SK-N-SH (cell line): ENCODE data around the gene EDEM3. TPM values are rescaled to one million over a fixed set of nuclear protein-coding genes. Genes with fewer than 3 reads are reported as not detected.

ENCODE experiments used
- CTCF ChIA-PET: fragments of 300-600, 350-600 bp; formaldehyde crosslinking; extraction: SDS; loops from one replicate; lab custom pipeline; 2021; lab: Yijun Ruan, JAX
- POLR2A ChIA-PET: fragments of 350-600 bp; sonication (Branson Sonifier 250); formaldehyde crosslinking; extraction: SDS; loops from one replicate; lab custom pipeline; 2020; ENCODE audit warnings: antibody characterized with exemption, inconsistent platforms; lab: Yijun Ruan, JAX
- DNase-seq: peaks from one replicate; pipeline ENCODE4 v3.0.0; 2012
- H2AFZ ChIP-seq: fragments of 200-600 bp; sonication (generic); 2 replicates; pipeline ENCODE4 v1.8.1; 2016; ENCODE audit warnings: antibody characterized with exemption, mild to moderate bottlenecking, low read depth
- H3F3A ChIP-seq: fragments of 200-600 bp; sonication (generic); replicated peaks from 2 replicates; pipeline ENCODE3; 2016; ENCODE audit warnings: antibody characterized with exemption, mild to moderate bottlenecking; ENCODE audit not compliant: insufficient read depth
- H3K27ac ChIP-seq, 2 experiments: fragments of 200-500 bp in 1 of 2; fragments of 200-600 bp in 1 of 2; sonication (Bioruptor generic) in 1 of 2; sonication (generic), shearing (Covaris generic) in 1 of 2; 2 replicates each; pipeline versions ENCODE4 v1.5.1 to v1.6.1; 2014 to 2016; ENCODE audit warnings: low read depth in 2 of 2, inconsistent platforms in 1 of 2, low read length in 1 of 2, mild to moderate bottlenecking in 1 of 2, mixed read lengths in 1 of 2
- H3K27me3 ChIP-seq: fragments of 200-600 bp; sonication (generic), shearing (Covaris generic); 2 replicates; pipeline ENCODE4 v1.6.1; 2016; ENCODE audit warnings: mixed run types; ENCODE audit not compliant: insufficient read depth
- H3K36me3 ChIP-seq, 2 experiments: fragments of 200-500 bp in 1 of 2; fragments of 200-600 bp in 1 of 2; sonication (Bioruptor generic) in 1 of 2; sonication (generic) in 1 of 2; replicated peaks in 1 of 2; 2 replicates each; pipeline versions ENCODE3 to v1.5.1; 2014 to 2016; ENCODE audit warnings: low read length in 1 of 2, mild to moderate bottlenecking in 1 of 2; ENCODE audit not compliant: insufficient read depth in 2 of 2, control insufficient read depth in 1 of 2
- H3K4me1 ChIP-seq, 2 experiments: fragments of 200-500 bp in 1 of 2; fragments of 200-600 bp in 1 of 2; sonication (Bioruptor generic) in 1 of 2; sonication (generic), shearing (Covaris generic) in 1 of 2; 2 replicates each; pipeline versions ENCODE4 v1.5.1 to v1.6.1; 2014 to 2016; ENCODE audit warnings: low read depth in 1 of 2, low read length in 1 of 2, mixed run types in 1 of 2; ENCODE audit not compliant: insufficient read depth in 2 of 2, control insufficient read depth in 1 of 2
- H3K4me2 ChIP-seq: fragments of 200-600 bp; sonication (generic), shearing (Covaris generic); 2 replicates; pipeline ENCODE4 v1.6.1; 2017; ENCODE audit warnings: mixed run types
- H3K4me3 ChIP-seq, 2 experiments: fragments of 200-500 bp in 1 of 2; fragments of 200-600 bp in 1 of 2; sonication (Bioruptor generic) in 1 of 2; sonication (generic), shearing (Covaris generic) in 1 of 2; 2 replicates each; pipeline versions ENCODE4 v1.5.1 to v1.8.1; 2014 to 2016; ENCODE audit warnings: low read depth in 2 of 2, inconsistent platforms in 1 of 2, low read length in 1 of 2, mild to moderate bottlenecking in 1 of 2, mixed read lengths in 1 of 2, moderate library complexity in 1 of 2
- H3K79me2 ChIP-seq: fragments of 200-600 bp; sonication (generic); 2 replicates; pipeline ENCODE4 v1.8.1; 2017; ENCODE audit warnings: mild to moderate bottlenecking; ENCODE audit not compliant: insufficient read depth
- H3K9ac ChIP-seq: fragments of 200-600 bp; sonication (generic); 2 replicates; pipeline ENCODE4 v1.6.1; 2017; ENCODE audit warnings: mixed run types
- H3K9me2 ChIP-seq: fragments of 200-600 bp; sonication (generic); 2 replicates; pipeline ENCODE4 v1.6.1; 2017; ENCODE audit warnings: mixed run types
- H3K9me3 ChIP-seq: fragments of 200-600 bp; sonication (generic); 2 replicates; pipeline ENCODE4 v1.6.1; 2017; ENCODE audit warnings: mixed run types, mild to moderate bottlenecking, moderate library complexity
- H4K20me1 ChIP-seq: fragments of 200-600 bp; sonication (generic); 2 replicates; pipeline ENCODE4 v1.6.1; 2017; ENCODE audit warnings: mild to moderate bottlenecking, mixed run types; ENCODE audit not compliant: insufficient read depth
- CHD2 ChIP-seq: fragments of 150-350 bp; IDR thresholded peaks from 2 replicates; pipeline ENCODE4 v1.6.1; 2018; ENCODE audit warnings: low read length; ENCODE audit not compliant: partially characterized antibody
- CTCF ChIP-seq: fragments of 200-600 bp; sonication (generic); IDR thresholded peaks from 2 replicates; pipeline ENCODE4 v1.6.1; 2017; ENCODE audit warnings: antibody characterized with exemption, mild to moderate bottlenecking, moderate library complexity
- EP300 ChIP-seq, 2 experiments: IDR thresholded peaks; 2 replicates each; pipeline versions ENCODE4 v1.4.0 to v1.6.1; 2012; ENCODE audit warnings: borderline replicate concordance in 1 of 2, low read depth in 1 of 2, low read length in 1 of 2
- EZH2phosphoT487 ChIP-seq: fragments of 200-600 bp; sonication (generic); IDR thresholded peaks from 2 replicates; pipeline ENCODE4 v1.6.1; 2017; ENCODE audit warnings: low read depth, mixed run types, mild to moderate bottlenecking, antibody characterized with exemption, moderate library complexity, borderline replicate concordance
- FOXM1 ChIP-seq: IDR thresholded peaks from 2 replicates; pipeline ENCODE4 v1.4.0; 2012; ENCODE audit warnings: low read depth, mild to moderate bottlenecking
- GATA2 ChIP-seq: sonication (generic); formaldehyde crosslinking; IDR thresholded peaks from 2 replicates; pipeline ENCODE4 v1.5.0; 2020; ENCODE audit warnings: mild to moderate bottlenecking, missing genetic modification reagents
- MXI1 ChIP-seq: IDR thresholded peaks from 2 replicates; pipeline ENCODE4 v1.6.1; 2012; ENCODE audit warnings: mild to moderate bottlenecking, low read depth, low read length, improper control_type of control experiment
- NFIC ChIP-seq: IDR thresholded peaks from 2 replicates; pipeline ENCODE4 v1.4.0; 2012; ENCODE audit warnings: borderline replicate concordance
- RAD21 ChIP-seq: IDR thresholded peaks from 2 replicates; pipeline ENCODE4 v1.6.1; 2012; ENCODE audit warnings: mild to moderate bottlenecking, low read length
- RXRA ChIP-seq: IDR thresholded peaks from 2 replicates; pipeline ENCODE4 v1.4.0; 2012; ENCODE audit warnings: low read depth, mild to moderate bottlenecking, borderline replicate concordance
- SMC3 ChIP-seq: IDR thresholded peaks from 2 replicates; pipeline ENCODE4 v1.6.1; 2012; ENCODE audit warnings: low read depth, low read length, improper control_type of control experiment
- TCF12 ChIP-seq: IDR thresholded peaks from 2 replicates; pipeline ENCODE4 v1.4.0; 2012
- USF1 ChIP-seq: IDR thresholded peaks from 2 replicates; pipeline ENCODE4 v1.4.0; 2012; ENCODE audit warnings: low read depth, borderline replicate concordance
- ZBTB33 ChIP-seq: IDR thresholded peaks from 2 replicates; pipeline ENCODE4 v1.4.0; 2012; ENCODE audit warnings: low read depth, borderline replicate concordance
- WGBS: methylation state at CpG from one replicate; pipeline ENCODE4 v1.1.6; 2017; ENCODE audit warnings: low lambda C conversion rate; 5-methylcytosine and 5-hydroxymethylcytosine counted together
- polyA plus RNA-seq, 3 experiments: library from polyadenylated mRNA; depleted of rRNA; stranded (reverse); fragments of >200 nt; gene quantifications; 2 replicates each; pipeline ENCODE4 v1.2.3, GENCODE V29; 2012

Gene EDEM3
- polyA plus RNA-seq, 1 of the 3 experiments (the other 2 are of a cell fraction): 28.6 TPM

GRCh38 chr1:184691719-184692324 lies 62.8 kb downstream of the EDEM3 start:
- no peaks in the 10 kb centered on the region for H3K27me3 ChIP-seq
- DNase-seq: peak; percentile 36
- peaks cover 44 to 69% of the 10 kb centered on the region in 2 experiments for H3K36me3 ChIP-seq
- 38% methylated on average over 4 of the region's 4 CpGs for WGBS
- H2AFZ ChIP-seq: no peak overlapping the region
- peak; percentile 87 for TF ChIP-seq RAD21
- TF ChIP-seq RXRA: no peak
- TF ChIP-seq SMC3: peak; percentile 62
- TF ChIP-seq TCF12: no peak
- peak; percentile 91 for TF ChIP-seq CTCF
- H3F3A ChIP-seq: peaks cover 4% of the 10 kb centered on the region
- H3K79me2 ChIP-seq: no peaks in the 10 kb centered on the region
- H3K27ac ChIP-seq: no peak overlapping the region; a peak in 1 of 4 replicates
- no peaks in the 10 kb centered on the region for H4K20me1 ChIP-seq
- no peaks in the 10 kb centered on the region for H3K9me3 ChIP-seq
- CTCF ChIA-PET: interaction anchor here (0.6 to 2.9 kb wide), 51 partner anchors 9 to 1063 kb away, joined by 3 to 34 read pairs (median 4); partner anchors contain the start of gene C1orf21
- H3K9me2 ChIP-seq: no peaks in the 10 kb centered on the region
- H3K9ac ChIP-seq: no peak overlapping the region
- POLR2A ChIA-PET: no interaction called here
- peaks cover 2 to 6% of the 10 kb centered on the region in 2 experiments; a peak in 2 of 4 replicates for H3K4me1 ChIP-seq
- H3K4me2 ChIP-seq: no peak overlapping the region
- no peak overlapping the region; a peak in 1 of 4 replicates for H3K4me3 ChIP-seq

GRCh38 chr1:184686540-184686939 lies 68.1 kb downstream of the EDEM3 start:
- no peaks in the 10 kb centered on the region for H4K20me1 ChIP-seq
- POLR2A ChIA-PET: no interaction called here
- H3K27ac ChIP-seq: no peak overlapping the region
- 86% methylated on average over 3 of the region's 3 CpGs for WGBS
- no peaks in the 10 kb centered on the region for H3K9me2 ChIP-seq
- no peaks in the 10 kb centered on the region for H3K27me3 ChIP-seq
- no peak overlapping the region for H3K9ac ChIP-seq
- no peaks in the 10 kb centered on the region for H3K79me2 ChIP-seq
- H3K4me2 ChIP-seq: no peak overlapping the region
- no peaks in the 10 kb centered on the region for H3K9me3 ChIP-seq
- H3K4me1 ChIP-seq: peaks cover 0 to 9% of the 10 kb centered on the region in 2 experiments; a peak in 2 of 4 replicates
- H3K4me3 ChIP-seq: no peak overlapping the region
- H2AFZ ChIP-seq: no peak overlapping the region
- TF ChIP-seq FOXM1 (no peak), MXI1 (no peak), EZH2phosphoT487 (no peak)
- no peaks in the 10 kb centered on the region for H3F3A ChIP-seq
- CTCF ChIA-PET: interaction anchor here (1.0 kb wide), 1 partner anchor 22 kb away, joined by 3 read pairs; no protein-coding TSS in a partner anchor
- peaks cover 19 to 20% of the 10 kb centered on the region in 2 experiments for H3K36me3 ChIP-seq
- DNase-seq: no peak

GRCh38 chr1:184685116-184685515 lies 69.5 kb downstream of the EDEM3 start:
- ChIA-PET CTCF (interaction anchor here (1.1 to 2.1 kb wide), 2 partner anchors 15 to 21 kb away, joined by 4 to 7 read pairs; no protein-coding TSS in a partner anchor), POLR2A (no interaction called here)
- DNase-seq: no peak
- Histone ChIP-seq H3K9me3 (no peaks in the 10 kb centered on the region), H3K4me2 (no peak overlapping the region), H3K4me1 (peaks cover 0 to 7% of the 10 kb centered on the region in 2 experiments; a peak in 1 of 4 replicates), H3K4me3 (no peak overlapping the region), H3K36me3 (peaks cover 5 to 8% of the 10 kb centered on the region in 2 experiments), H3K27ac (no peak overlapping the region), H3K27me3 (no peaks in the 10 kb centered on the region), H3K9ac (no peak overlapping the region), H3F3A (no peaks in the 10 kb centered on the region), H4K20me1 (no peaks in the 10 kb centered on the region), H2AFZ (no peak overlapping the region), H3K9me2 (no peaks in the 10 kb centered on the region), H3K79me2 (no peaks in the 10 kb centered on the region)
- 88% methylated on average over 7 of the region's 7 CpGs for WGBS
- TF ChIP-seq ZBTB33: no peak
- no peak for TF ChIP-seq EZH2phosphoT487
- no peak for TF ChIP-seq TCF12
- no peak for TF ChIP-seq NFIC
- no peak for TF ChIP-seq EP300 (IDR thresholded peaks at IDR 0.05; ENCODE audit: borderline replicate concordance in 1 of 2, low read depth in 1 of 2, low read length in 1 of 2)
- no peak for TF ChIP-seq SMC3
- no peak for TF ChIP-seq GATA2
- no peak for TF ChIP-seq FOXM1
- no peak for TF ChIP-seq MXI1
- no peak for TF ChIP-seq CHD2
- TF ChIP-seq USF1: no peak
